Skeletal muscle tissue (tissue), 4 donors: Measurements from ENCODE around the gene C10orf105. TPM values are rescaled to one million over a fixed set of nuclear protein-coding genes. Genes with fewer than 3 reads are reported as not detected.

Experiments used
- H3K27ac ChIP-seq: one replicate; pipeline ENCODE4 v1.7.0; 2013; ENCODE audit warnings: mild to moderate bottlenecking, low read depth, low read length, inconsistent platforms
- H3K27me3 ChIP-seq, 3 donors: one replicate each; pipeline ENCODE4 v1.7.0; 2013; ENCODE audit warnings: low read length in 3 of 3; ENCODE audit not compliant: control insufficient read depth in 3 of 3, insufficient read depth in 3 of 3
- H3K36me3 ChIP-seq, 3 donors: one replicate each; pipeline ENCODE4 v1.7.0; 2013; ENCODE audit warnings: low read length in 3 of 3; ENCODE audit not compliant: control insufficient read depth in 3 of 3, insufficient read depth in 3 of 3
- H3K4me1 ChIP-seq, 3 donors: one replicate each; pipeline ENCODE4 v1.7.0; 2013; ENCODE audit warnings: low read length in 3 of 3, mild to moderate bottlenecking in 3 of 3; ENCODE audit not compliant: control insufficient read depth in 3 of 3, insufficient read depth in 3 of 3
- H3K4me3 ChIP-seq, 3 donors: one replicate each; pipeline ENCODE4 v1.7.0; 2013; ENCODE audit warnings: low read length in 3 of 3
- H3K9ac ChIP-seq, 3 donors: one replicate each; pipeline ENCODE4 v1.7.0; 2013; ENCODE audit warnings: low read length in 3 of 3, mild to moderate bottlenecking in 3 of 3, moderate library complexity in 2 of 3, low read depth in 1 of 3
- H3K9me3 ChIP-seq, 3 donors: one replicate each; pipeline ENCODE4 v1.7.0; 2013; ENCODE audit warnings: low read length in 3 of 3; ENCODE audit not compliant: control insufficient read depth in 3 of 3
- total RNA-seq: library from RNA; depleted of rRNA; stranded (reverse); fragments of >200 nt; gene quantifications from one replicate; pipeline ENCODE4 v1.2.3, GENCODE V29; 2014
- donor health status: Osteomylitis.

Gene C10orf105
- not detected for total RNA-seq

- Histone ChIP-seq H3K36me3 (no peaks in the 10 kb centered on the region), H3K9me3 (no peaks in the 10 kb centered on the region), H3K9ac (peak within 1 kb of the TSS in 2 of 3 donors; percentile 20 to 33), H3K27me3 (no peaks in the 10 kb centered on the region), H3K4me1 (peaks cover 14 to 21% (median 20%) of the 10 kb centered on the region in 3 donors), H3K4me3 (no peak within 1 kb of the TSS), H3K27ac (no peak within 1 kb of the TSS)
These were observed at the start of gene C10orf105 for GRCh38 chr10:71719464-71720201. C10orf105 (minus strand) TSS chr10:71719778; CDS start chr10:71716337, 3,441 bp downstream.

GRCh38 chr10:71767420-71768035 lies 48.0 kb upstream of the C10orf105 start:
- peaks cover 0 to 2% (median 0%) of the 10 kb centered on the region in 3 donors for H3K36me3 ChIP-seq
- H3K4me3 ChIP-seq: peak overlapping the region in 1 of 3 donors; percentile 13
- H3K27me3 ChIP-seq: no peaks in the 10 kb centered on the region

GRCh38 chr10:71766717-71767419 lies 47.3 kb upstream of the C10orf105 start:
- H3K27me3 ChIP-seq: no peaks in the 10 kb centered on the region
- H3K9me3 ChIP-seq: no peaks in the 10 kb centered on the region
- H3K36me3 ChIP-seq: peaks cover 0 to 2% (median 0%) of the 10 kb centered on the region in 3 donors
- H3K4me3 ChIP-seq: no peak overlapping the region
- H3K9ac ChIP-seq: peak overlapping the region in 2 of 3 donors; percentile 23 to 57
- peak overlapping the region; percentile 80 for H3K27ac ChIP-seq
- H3K4me1 ChIP-seq: peaks cover 83 to 88% (median 85%) of the 10 kb centered on the region in 3 donors

More at GRCh38 chr10:71767420-71768035, 48.0 kb upstream of the C10orf105 start:
- peaks cover 83 to 88% (median 85%) of the 10 kb centered on the region in 3 donors for H3K4me1 ChIP-seq
- peak overlapping the region in 1 of 3 donors; percentile 57 for H3K9ac ChIP-seq
- peak overlapping the region; percentile 80 for H3K27ac ChIP-seq
- H3K9me3 ChIP-seq: no peaks in the 10 kb centered on the region

GRCh38 chr10:71765906-71766716 lies 46.5 kb upstream of the C10orf105 start:
- H3K4me1 ChIP-seq: peaks cover 83 to 88% (median 85%) of the 10 kb centered on the region in 3 donors
- no peaks in the 10 kb centered on the region for H3K9me3 ChIP-seq
- peak overlapping the region in 1 of 3 donors; percentile 70 for H3K9ac ChIP-seq
- H3K36me3 ChIP-seq: peaks cover 5 to 6% (median 6%) of the 10 kb centered on the region in 3 donors
- peak overlapping the region; percentile 80 for H3K27ac ChIP-seq
- H3K4me3 ChIP-seq: no peak overlapping the region
- H3K27me3 ChIP-seq: no peaks in the 10 kb centered on the region

GRCh38 chr10:71765176-71765904 lies 45.8 kb upstream of the C10orf105 start:
- Histone ChIP-seq H3K9ac (peak overlapping the region in 1 of 3 donors; percentile 70), H3K4me3 (peak overlapping the region in 1 of 3 donors; percentile 13), H3K9me3 (no peaks in the 10 kb centered on the region)

GRCh38 chr10:71763352-71764127 lies 44.0 kb upstream of the C10orf105 start:
- H3K9me3 ChIP-seq: no peaks in the 10 kb centered on the region
- H3K36me3 ChIP-seq: peaks cover 6 to 9% (median 6%) of the 10 kb centered on the region in 3 donors
- H3K9ac ChIP-seq: no peak overlapping the region
- H3K4me3 ChIP-seq: no peak overlapping the region
- H3K4me1 ChIP-seq: peaks cover 69 to 70% (median 70%) of the 10 kb centered on the region in 3 donors
- no peak overlapping the region for H3K27ac ChIP-seq
- H3K27me3 ChIP-seq: no peaks in the 10 kb centered on the region

More at GRCh38 chr10:71765176-71765904, 45.8 kb upstream of the C10orf105 start:
- peak overlapping the region; percentile 47 for H3K27ac ChIP-seq
- H3K4me1 ChIP-seq: peaks cover 82 to 84% (median 82%) of the 10 kb centered on the region in 3 donors
- no peaks in the 10 kb centered on the region for H3K27me3 ChIP-seq
- peaks cover 5 to 9% (median 6%) of the 10 kb centered on the region in 3 donors for H3K36me3 ChIP-seq

- H3K27me3 ChIP-seq: no peaks in the 10 kb centered on the region
- H3K9me3 ChIP-seq: no peaks in the 10 kb centered on the region
- H3K27ac ChIP-seq: no peak overlapping the region
- H3K4me3 ChIP-seq: no peak overlapping the region
- no peak overlapping the region for H3K9ac ChIP-seq
- H3K36me3 ChIP-seq: peaks cover 6 to 15% (median 10%) of the 10 kb centered on the region in 3 donors
- peaks cover 70 to 72% (median 70%) of the 10 kb centered on the region in 3 donors for H3K4me1 ChIP-seq
These were observed 42.7 kb upstream of the C10orf105 start for GRCh38 chr10:71762324-71762723.

- no peak overlapping the region for H3K4me3 ChIP-seq
- H3K27me3 ChIP-seq: no peaks in the 10 kb centered on the region
- no peak overlapping the region for H3K27ac ChIP-seq
- H3K9ac ChIP-seq: no peak overlapping the region
- no peaks in the 10 kb centered on the region for H3K9me3 ChIP-seq
- H3K36me3 ChIP-seq: peaks cover 6 to 15% (median 10%) of the 10 kb centered on the region in 3 donors
- peaks cover 70 to 72% (median 70%) of the 10 kb centered on the region in 3 donors for H3K4me1 ChIP-seq
These were observed 42.0 kb upstream of the C10orf105 start for GRCh38 chr10:71761541-71762113.
